Measurements from ENCODE around the gene DDC.

The DDC gene, protein sequence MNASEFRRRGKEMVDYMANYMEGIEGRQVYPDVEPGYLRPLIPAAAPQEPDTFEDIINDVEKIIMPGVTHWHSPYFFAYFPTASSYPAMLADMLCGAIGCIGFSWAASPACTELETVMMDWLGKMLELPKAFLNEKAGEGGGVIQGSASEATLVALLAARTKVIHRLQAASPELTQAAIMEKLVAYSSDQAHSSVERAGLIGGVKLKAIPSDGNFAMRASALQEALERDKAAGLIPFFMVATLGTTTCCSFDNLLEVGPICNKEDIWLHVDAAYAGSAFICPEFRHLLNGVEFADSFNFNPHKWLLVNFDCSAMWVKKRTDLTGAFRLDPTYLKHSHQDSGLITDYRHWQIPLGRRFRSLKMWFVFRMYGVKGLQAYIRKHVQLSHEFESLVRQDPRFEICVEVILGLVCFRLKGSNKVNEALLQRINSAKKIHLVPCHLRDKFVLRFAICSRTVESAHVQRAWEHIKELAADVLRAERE

DNA sequence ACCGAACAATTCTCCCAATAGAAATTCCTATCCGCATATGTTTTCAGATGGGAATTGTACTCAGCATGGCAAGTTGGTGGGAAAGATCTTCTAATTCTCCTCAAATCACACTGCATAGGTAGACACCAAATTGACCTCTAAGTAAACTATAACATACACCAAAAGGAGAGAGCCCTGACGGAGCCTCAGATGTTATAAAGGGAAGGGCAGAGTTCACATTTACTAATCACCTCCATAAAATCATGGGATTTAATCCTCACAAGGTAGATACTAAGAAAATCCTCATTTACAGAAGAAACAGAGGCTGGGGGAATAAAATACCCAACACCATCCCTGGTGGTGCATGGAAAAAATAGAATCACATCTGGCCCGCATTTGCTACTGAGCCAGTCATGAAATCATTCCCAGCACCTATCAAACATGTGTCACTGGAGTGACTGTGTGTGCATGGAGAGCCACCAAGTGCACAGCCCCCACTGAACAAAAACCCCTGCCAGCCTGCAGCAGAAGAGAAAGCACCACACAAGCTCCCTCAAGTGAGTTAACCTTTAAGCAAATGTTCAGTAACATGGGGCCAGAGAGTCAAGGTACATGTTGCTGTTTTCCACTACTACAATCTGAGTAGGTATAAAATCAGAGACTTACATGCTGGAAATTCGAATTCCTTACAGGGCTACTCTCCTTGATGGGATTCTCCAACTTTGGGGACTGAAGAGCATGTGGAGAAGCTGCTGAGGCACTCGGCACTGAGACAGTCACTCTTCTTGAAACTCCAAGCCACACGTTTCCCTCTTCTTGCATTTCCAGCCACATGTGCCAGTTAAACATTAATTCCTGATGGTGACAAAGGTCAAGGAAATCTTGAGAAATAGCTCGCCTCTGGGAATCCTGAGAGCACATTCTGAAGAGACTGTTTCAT, at the start of gene DDC:
DDC (minus strand) TSS at position 766 of the 919 bp plus-strand sequence. CDS start 21,320 bp downstream, outside the sequence.
- no peak for DNase-seq (ENCODE audit: low read depth)

GRCh38 chr7:50613473-50613872, 48.3 kb upstream of the DDC start:
- no peak for DNase-seq (ENCODE audit: low read depth)

DNA sequence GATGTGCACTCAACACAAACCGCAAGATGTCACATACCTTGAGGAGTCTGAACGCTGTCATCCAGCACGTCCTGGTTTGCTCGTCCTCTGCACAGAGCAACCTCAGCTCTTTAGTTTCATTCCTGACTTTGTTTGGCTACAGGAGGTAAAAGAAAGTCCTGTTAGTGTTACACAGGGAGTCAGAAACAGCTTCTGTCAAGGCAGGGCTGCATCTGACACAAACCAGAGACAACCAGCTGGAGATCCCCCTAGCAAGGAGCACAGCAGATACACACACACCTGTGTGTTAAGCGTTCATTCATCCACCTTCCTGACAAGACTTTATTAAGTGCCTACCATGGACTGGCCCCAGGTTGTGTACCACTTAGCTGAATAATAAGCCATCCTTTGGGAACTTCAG, 47.5 kb upstream of the DDC start:
- no peak for DNase-seq (ENCODE audit: low read depth)

DNA sequence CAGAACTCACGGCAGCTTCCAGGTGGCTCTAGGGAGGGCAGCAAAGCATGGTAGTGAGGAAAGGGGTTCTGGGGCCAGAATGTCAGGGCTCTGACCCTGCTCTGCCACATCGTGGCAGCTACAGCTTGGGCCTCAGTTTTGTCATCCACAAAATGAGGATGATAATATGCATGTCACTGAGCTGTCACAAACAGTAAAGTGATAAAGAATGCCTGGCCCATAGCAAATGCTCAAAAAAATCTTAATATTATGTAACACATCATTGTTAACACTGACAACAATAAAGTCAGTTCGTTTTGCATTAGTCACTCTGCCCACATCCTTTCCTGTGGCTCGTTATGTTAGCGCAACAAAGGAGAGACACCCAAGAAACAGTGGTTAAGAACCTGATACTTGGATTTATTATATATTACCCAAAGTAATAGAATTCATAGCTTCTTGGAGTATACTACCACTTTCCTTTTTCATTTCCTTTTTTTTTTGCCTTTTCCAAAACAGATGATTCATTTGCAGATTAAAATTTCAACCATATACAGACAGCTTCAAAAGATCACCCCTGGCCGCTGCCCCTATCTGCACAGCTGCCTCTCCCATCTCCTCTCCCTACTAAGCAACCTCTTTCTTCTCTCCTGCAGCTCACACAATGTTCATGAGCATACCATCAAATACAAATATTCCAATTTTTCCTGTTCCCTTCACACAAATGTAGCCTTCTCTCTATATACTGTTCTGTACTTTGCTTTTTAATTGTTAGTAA, 45.5 kb upstream of the DDC start:
- peak; percentile 63 for DNase-seq (ENCODE audit: low read depth)

DNA sequence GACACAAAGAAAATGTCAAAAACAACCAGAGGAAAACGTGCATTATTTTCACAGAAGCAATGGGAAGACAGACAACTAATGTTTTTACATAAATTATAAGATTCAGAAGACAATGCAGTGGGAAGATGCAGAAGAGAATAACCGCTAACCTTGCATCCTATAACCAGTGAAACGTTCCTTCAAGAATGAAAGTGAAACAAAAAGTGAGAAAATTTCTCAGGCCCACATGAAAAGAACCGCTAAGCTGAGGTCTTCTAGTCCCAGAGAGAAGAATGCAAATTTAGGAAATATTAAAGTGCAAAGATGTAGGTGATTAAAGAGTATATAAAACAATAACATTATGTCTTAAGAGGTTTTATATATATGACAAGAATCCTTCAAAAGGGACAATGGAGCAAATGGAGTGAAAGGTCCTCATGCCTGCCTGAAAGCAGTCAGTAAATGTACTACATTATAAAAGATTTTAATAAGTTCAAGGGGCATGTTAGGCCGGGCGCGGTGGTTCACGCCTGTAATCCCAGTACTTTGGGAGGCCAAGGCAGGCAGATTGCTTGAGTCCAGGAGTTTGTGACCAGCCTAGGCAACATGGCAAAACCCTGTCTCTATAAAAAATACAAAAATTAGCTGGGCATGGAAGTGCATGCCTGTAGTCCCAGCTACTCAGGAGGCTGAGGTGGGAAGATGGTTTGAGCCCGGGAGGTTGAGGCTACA, 43.1 kb upstream of the DDC start:
- DNase-seq (ENCODE audit: low read depth), result no peak

GRCh38 chr7:50607524-50608125, 42.4 kb upstream of the DDC start:
- no peak for DNase-seq (ENCODE audit: low read depth)

- DNase-seq (ENCODE audit: low read depth), result no peak
Observed at GRCh38 chr7:50605059-50605458, 39.9 kb upstream of the DDC start.

DNA sequence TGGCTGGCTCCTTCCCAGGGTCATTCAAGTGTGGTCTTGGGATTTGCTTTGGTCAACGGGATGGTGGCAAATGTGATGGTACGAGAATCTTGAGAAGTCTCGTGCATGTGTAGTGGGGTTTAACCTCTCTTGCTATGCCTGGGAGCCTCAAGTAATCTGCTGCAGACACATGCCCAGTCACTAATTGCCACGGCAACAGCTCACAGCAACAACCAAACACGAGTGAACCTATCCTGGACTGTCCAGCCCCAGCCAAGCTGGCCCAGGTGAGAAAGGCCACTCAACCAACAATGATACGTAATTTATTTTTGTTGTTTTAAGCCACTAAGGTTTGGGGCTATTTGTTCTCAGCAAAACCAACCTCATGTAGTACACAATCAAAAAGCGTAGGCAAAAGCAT, 38.1 kb upstream of the DDC start:
- no peak for DNase-seq (ENCODE audit: low read depth)

- no peak for DNase-seq (ENCODE audit: low read depth)
Observed at GRCh38 chr7:50599385-50599784, 34.2 kb upstream of the DDC start.

DNA sequence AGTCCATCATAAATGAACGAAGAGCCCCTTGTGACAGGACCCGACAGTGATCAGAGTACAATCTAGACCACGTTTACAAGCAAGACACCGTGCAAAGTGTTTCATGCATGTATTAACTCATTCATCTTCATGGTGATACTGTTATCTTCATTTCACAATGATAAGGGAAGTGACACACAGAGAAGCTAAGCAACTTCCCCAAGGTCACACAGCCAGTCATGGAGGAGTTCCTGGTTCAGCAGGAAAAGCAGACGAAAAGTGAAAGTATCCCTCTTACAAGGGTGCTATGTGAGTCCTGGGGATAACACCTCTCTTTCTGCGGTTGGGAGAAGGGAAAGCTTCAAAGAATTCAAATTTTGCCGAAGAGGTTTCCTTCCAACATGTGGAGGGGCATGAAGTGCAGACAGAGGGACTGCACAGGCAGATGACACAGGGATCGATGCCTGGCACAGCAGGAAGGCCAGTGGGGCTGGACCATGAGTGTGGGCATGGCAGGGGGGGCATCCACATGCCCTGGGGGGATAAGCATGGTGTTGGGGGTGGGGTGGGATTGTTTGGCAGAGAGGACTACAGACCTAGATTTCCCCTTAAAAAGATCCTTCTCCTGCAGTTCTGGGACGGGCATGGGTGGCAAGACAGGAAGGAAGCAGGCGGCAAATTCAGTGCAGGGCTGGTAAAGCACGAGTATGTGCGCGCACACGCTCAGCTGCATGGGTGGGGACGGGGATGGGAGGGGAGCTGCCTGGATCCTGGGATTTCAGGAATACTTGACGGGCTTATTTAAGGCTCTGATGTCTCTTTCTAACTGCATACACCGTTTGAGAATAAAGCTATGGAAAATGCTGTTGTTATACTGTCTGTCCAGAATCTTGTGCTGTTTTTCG, 33.5 kb upstream of the DDC start:
- DNase-seq (ENCODE audit: low read depth), result no peak

GRCh38 chr7:50596484-50596883, 31.3 kb upstream of the DDC start:
- no peak for DNase-seq (ENCODE audit: low read depth)

DNA sequence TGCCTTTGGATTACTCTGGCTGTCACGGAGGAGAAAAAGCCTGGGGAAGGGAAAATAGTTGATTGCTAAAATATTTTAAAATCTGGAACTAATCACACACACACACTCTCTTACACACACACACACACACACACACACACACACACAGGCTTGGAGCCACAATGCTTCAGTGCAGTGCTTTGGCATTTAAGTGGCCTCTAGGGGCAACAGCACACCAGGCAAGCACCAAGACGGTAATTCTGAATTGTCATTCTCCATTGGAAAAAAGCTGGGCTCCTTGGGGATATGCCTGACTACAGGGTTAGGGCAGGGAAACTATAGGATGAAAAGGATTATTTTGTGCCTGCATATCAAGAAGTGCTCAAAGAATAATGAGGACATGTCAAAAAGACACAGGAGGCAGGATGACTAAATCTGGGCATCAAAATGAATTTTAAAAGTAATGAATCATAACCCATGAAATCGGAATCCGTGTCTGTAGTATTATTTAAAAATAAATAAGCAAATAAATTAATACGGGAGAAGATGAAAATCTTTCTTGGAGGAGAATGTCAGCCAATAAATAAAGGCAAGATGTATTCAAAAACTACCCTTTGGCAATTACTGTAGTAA, 30.4 kb upstream of the DDC start:
- no peak for DNase-seq (ENCODE audit: low read depth)

GRCh38 chr7:50594734-50595485, 29.7 kb upstream of the DDC start:
- no peak for DNase-seq (ENCODE audit: low read depth)

GRCh38 chr7:50594136-50594535, 28.9 kb upstream of the DDC start:
- no peak for DNase-seq (ENCODE audit: low read depth)

DNA sequence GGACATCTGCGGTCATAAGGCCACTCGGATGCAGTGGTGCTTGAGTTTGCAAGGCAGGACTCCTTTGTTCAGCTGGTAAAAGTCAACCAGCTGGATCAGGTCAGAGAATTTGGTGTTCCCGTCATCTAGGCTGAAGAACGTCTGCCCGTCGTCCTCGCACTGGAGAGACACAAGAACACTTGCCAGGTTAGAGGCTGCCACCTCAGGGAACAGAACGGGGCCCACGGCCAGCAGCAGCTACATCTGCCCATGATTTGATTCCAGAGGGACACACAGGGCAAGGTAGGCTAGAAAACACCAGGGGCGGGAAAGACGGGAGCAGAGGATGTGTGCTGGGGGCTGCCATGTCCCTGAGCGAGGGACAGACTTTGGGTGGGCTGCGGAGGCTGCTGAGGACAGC, 27.7 kb upstream of the DDC start:
- no peak for DNase-seq (ENCODE audit: low read depth)

GRCh38 chr7:50591480-50592438, 26.6 kb upstream of the DDC start:
- DNase-seq (ENCODE audit: low read depth), result no peak

- no peak for DNase-seq (ENCODE audit: low read depth)
Observed at GRCh38 chr7:50591098-50591479, 25.9 kb upstream of the DDC start.

- DNase-seq (ENCODE audit: low read depth), result no peak
Observed at GRCh38 chr7:50590535-50590934, 25.3 kb upstream of the DDC start.

All from HS-5 (cell line).